Epithelial cell of alveolus of lung (primary cell): Measurements from ENCODE around the gene SCYGR2. TPM values are rescaled to one million over a fixed set of nuclear protein-coding genes. Genes with fewer than 3 reads are reported as not detected.

Experiments used
- total RNA-seq: library from RNA; depleted of rRNA; stranded (reverse); fragments of >200 nt; gene quantifications from 2 replicates; pipeline ENCODE4 v1.2.1, GENCODE V29; 2015

The SCYGR2 gene
- total RNA-seq = not detected in 2 replicates

GRCh38 chr2:227598835-227599503 lies at the start of gene SCYGR2:
SCYGR2 (plus strand) TSS chr2:227598893; CDS start chr2:227598893, 0 bp downstream.

GRCh38 chr2:227614740-227615139 lies 16.0 kb downstream of the SCYGR2 start, which contains the start of gene SCYGR3:
SCYGR3 (minus strand) TSS chr2:227614840; CDS start chr2:227614840, 0 bp downstream.

GRCh38 chr2:227617316-227618230 lies 18.9 kb downstream of the SCYGR2 start, which contains the start of gene SCYGR4:
SCYGR4 (plus strand) TSS chr2:227617498; CDS start chr2:227617498, 0 bp downstream.

Other genes starting within 250 kb of the SCYGR2 start
- not detected in 2 replicates for gene TM4SF20, start 219.6 kb upstream of the SCYGR2 start, total RNA-seq
- not detected in 2 replicates for gene SCYGR1, start 210.9 kb upstream of the SCYGR2 start, total RNA-seq
- 44.9 and 91.7 TPM in 2 replicates for gene AGFG1, start 126.7 kb upstream of the SCYGR2 start, total RNA-seq
- not detected in 2 replicates for gene SCYGR3, start 15.9 kb downstream of the SCYGR2 start, total RNA-seq
- gene SCYGR4, start 18.6 kb downstream of the SCYGR2 start, total RNA-seq = not detected in 2 replicates
- not detected in 2 replicates for gene SCYGR5, start 67.9 kb downstream of the SCYGR2 start, total RNA-seq
- 1.0 and 1.9 TPM in 2 replicates for gene SLC19A3, start 119.1 kb downstream of the SCYGR2 start, total RNA-seq
- gene SCYGR6, start 125.9 kb downstream of the SCYGR2 start, total RNA-seq = not detected in 2 replicates
- not detected in 2 replicates for gene SCYGR7, start 129.4 kb downstream of the SCYGR2 start, total RNA-seq
- not detected in 2 replicates for gene SCYGR8, start 147.0 kb downstream of the SCYGR2 start, total RNA-seq
- gene CCL20, start 214.9 kb downstream of the SCYGR2 start, total RNA-seq = 0.88 and 14.0 TPM in 2 replicates